ENCODE results near the gene FTCD. TPM values are rescaled to one million over a fixed set of nuclear protein-coding genes. Genes with fewer than 3 reads are reported as not detected.

FTCD gene
- total RNA-seq, 6 donors from 2014 or later: 0.69 to 0.98 TPM; not detected in 4

GRCh38 chr21:46122237-46122671 is 33.1 kb downstream of the FTCD start:
- ATAC-seq (ENCODE audit: low FRiP score in 2 of 2) (no peak), DNase-seq (no peak)
- 87 to 92% methylated on average over 10 to 12 of the region's 12 CpGs for WGBS, 2 donors
- H3K9me3 ChIP-seq: no peaks in the 10 kb centered on the region
- no peak overlapping the region for H3K4me3 ChIP-seq
- H3K4me1 ChIP-seq: no peaks in the 10 kb centered on the region
- no peak overlapping the region for H3K27ac ChIP-seq
- no peaks in the 10 kb centered on the region for H3K27me3 ChIP-seq
- H3K36me3 ChIP-seq: peaks cover 0 to 82% (median 40%) of the 10 kb centered on the region in 4 donors
- TF ChIP-seq CTCF (IDR thresholded peaks at IDR 0.05) (no peak), EP300 (IDR thresholded peaks at IDR 0.05) (no peak), POLR2AphosphoS5 (IDR thresholded peaks at IDR 0.05) (no peak), POLR2A (IDR thresholded peaks at IDR 0.05) (no peak)

GRCh38 chr21:46121286-46122221 is 33.8 kb downstream of the FTCD start:
- no peaks in the 10 kb centered on the region for H3K9me3 ChIP-seq
- peaks cover 0 to 82% (median 40%) of the 10 kb centered on the region in 4 donors for H3K36me3 ChIP-seq
- TF ChIP-seq CTCF (IDR thresholded peaks at IDR 0.05) (no peak), POLR2AphosphoS5 (IDR thresholded peaks at IDR 0.05) (no peak), EP300 (IDR thresholded peaks at IDR 0.05) (no peak), POLR2A (IDR thresholded peaks at IDR 0.05) (no peak)
- DNase-seq (peak; percentile 17 to 64), ATAC-seq (ENCODE audit: low FRiP score in 2 of 2) (no peak)
- 89 to 91% methylated on average over 9 to 16 of the region's 29 CpGs for WGBS, 2 donors
- H3K27ac ChIP-seq: no peak overlapping the region
- no peaks in the 10 kb centered on the region for H3K27me3 ChIP-seq
- H3K4me1 ChIP-seq: no peaks in the 10 kb centered on the region
- H3K4me3 ChIP-seq: no peak overlapping the region

GRCh38 chr21:46120301-46121285 is 34.8 kb downstream of the FTCD start:
- Histone ChIP-seq H3K4me3 (no peak overlapping the region), H3K4me1 (no peaks in the 10 kb centered on the region), H3K27ac (no peak overlapping the region), H3K36me3 (peaks cover 0 to 83% (median 41%) of the 10 kb centered on the region in 4 donors), H3K27me3 (no peaks in the 10 kb centered on the region), H3K9me3 (no peaks in the 10 kb centered on the region)
- TF ChIP-seq POLR2A (IDR thresholded peaks at IDR 0.05): no peak
- TF ChIP-seq CTCF (IDR thresholded peaks at IDR 0.05): no peak
- no peak for TF ChIP-seq EP300 (IDR thresholded peaks at IDR 0.05)
- TF ChIP-seq POLR2AphosphoS5 (IDR thresholded peaks at IDR 0.05): no peak
- no peak for ATAC-seq (ENCODE audit: low FRiP score in 2 of 2)
- DNase-seq: peak; percentile 10 to 66
- 91 to 92% methylated on average over 15 to 24 of the region's 26 CpGs for whole genome bisulfite sequencing, 2 donors

- WGBS, 2 donors: 68 to 89% methylated on average over 3 to 14 of the region's 14 CpGs
- no peak overlapping the region for H3K27ac ChIP-seq
- ATAC-seq (ENCODE audit: low FRiP score in 2 of 2) (no peak), DNase-seq (peak; percentile 9 to 65)
- H3K4me3 ChIP-seq: no peak overlapping the region
- peaks cover 0 to 4% (median 4%) of the 10 kb centered on the region in 4 donors for H3K9me3 ChIP-seq
- no peaks in the 10 kb centered on the region for H3K4me1 ChIP-seq
- peaks cover 0 to 82% (median 40%) of the 10 kb centered on the region in 4 donors for H3K36me3 ChIP-seq
- no peaks in the 10 kb centered on the region for H3K27me3 ChIP-seq
- no peak for TF ChIP-seq POLR2AphosphoS5 (IDR thresholded peaks at IDR 0.05)
- TF ChIP-seq CTCF (IDR thresholded peaks at IDR 0.05): no peak
- TF ChIP-seq POLR2A (IDR thresholded peaks at IDR 0.05): no peak
- TF ChIP-seq EP300 (IDR thresholded peaks at IDR 0.05): no peak
Measured at GRCh38 chr21:46119637-46120271, 35.6 kb downstream of the FTCD start.
